ES-I3 (cell line): Measurements from ENCODE around the gene FAT3.

ENCODE experiments used
- H3K36me3 ChIP-seq: 2 replicates; pipeline ENCODE4 v1.6.1; 2013; ENCODE audit warnings: mild to moderate bottlenecking, low read length, control low read depth, moderate library complexity; ENCODE audit not compliant: insufficient read depth
- H3K4me1 ChIP-seq: 2 replicates; pipeline ENCODE4 v1.6.1; 2013; ENCODE audit warnings: mild to moderate bottlenecking, control low read depth, low read length; ENCODE audit not compliant: insufficient read depth
- H3K9ac ChIP-seq: 2 replicates; pipeline ENCODE4 v1.6.1; 2013; ENCODE audit warnings: low read depth, mild to moderate bottlenecking, low read length, moderate library complexity
- H3K9me3 ChIP-seq: 2 replicates; pipeline ENCODE4 v1.6.1; 2013; ENCODE audit warnings: mild to moderate bottlenecking, low read length, moderate library complexity; ENCODE audit not compliant: control insufficient read depth, insufficient read depth

The FAT3 gene

DNA sequence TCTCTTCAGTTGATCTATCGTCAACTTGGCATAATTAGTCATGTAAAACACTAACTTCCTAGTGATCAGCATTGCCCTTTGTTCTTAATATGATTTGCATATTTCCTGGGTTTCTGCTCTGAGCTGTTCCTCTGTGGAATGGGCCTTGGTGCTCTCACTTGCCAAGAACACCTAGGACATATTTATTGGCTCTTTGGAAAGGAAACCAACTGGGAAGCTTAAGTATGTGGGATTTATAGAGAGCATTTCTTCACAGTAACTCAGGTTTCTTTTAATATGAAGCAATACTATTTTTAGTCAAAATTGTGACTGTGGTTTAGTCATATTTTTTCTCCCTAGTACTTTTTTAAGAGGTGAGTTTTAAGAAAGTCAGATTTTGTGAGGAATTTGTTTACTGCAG, 28.8 kb downstream of the FAT3 start:
- Histone ChIP-seq H3K36me3 (no peaks in the 10 kb centered on the region), H3K9me3 (no peaks in the 10 kb centered on the region), H3K9ac (no peak overlapping the region), H3K4me1 (peaks cover 23% of the 10 kb centered on the region)

DNA sequence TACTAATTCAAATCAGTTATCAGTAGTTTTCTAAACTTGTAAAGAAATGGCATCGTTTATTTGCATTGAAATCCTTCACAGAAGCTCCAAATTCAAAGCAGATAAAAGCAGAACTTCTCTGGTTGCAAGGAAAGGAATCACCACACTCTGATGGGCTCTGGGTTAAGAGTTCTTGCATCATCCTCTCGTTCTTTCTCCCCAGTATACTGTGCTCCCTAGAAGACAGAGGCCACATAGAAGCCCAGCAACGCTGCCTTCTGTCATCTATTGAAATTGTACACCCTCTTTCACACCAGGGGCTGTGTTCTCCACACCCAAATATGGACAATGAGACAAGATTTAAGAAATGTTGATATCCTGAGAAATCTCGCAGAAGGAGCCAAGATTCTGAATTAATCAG, 29.3 kb downstream of the FAT3 start:
- Histone ChIP-seq H3K9ac (no peak overlapping the region), H3K4me1 (peaks cover 23% of the 10 kb centered on the region), H3K9me3 (no peaks in the 10 kb centered on the region), H3K36me3 (no peaks in the 10 kb centered on the region)

DNA sequence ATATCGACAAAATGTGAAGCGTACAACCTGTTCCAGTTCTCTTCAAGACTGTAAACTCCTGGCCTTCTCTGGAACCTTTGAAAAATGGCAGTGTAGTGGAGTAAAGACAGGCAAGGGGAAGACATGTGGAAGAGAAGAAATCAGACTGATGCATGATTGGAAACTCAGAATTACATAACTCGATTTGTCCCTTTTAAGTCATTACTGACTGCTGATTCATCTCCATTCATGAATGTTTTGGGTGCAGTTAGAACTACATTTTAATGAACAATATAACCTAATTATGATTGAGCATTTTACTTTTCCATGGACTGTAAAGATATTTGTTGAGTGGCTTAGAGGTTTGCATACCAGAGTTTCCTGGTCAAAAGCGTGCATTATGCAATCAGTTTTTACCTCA, 32.9 kb downstream of the FAT3 start:
- Histone ChIP-seq H3K9me3 (no peaks in the 10 kb centered on the region), H3K4me1 (peaks cover 16% of the 10 kb centered on the region), H3K36me3 (no peaks in the 10 kb centered on the region), H3K9ac (no peak overlapping the region)

DNA sequence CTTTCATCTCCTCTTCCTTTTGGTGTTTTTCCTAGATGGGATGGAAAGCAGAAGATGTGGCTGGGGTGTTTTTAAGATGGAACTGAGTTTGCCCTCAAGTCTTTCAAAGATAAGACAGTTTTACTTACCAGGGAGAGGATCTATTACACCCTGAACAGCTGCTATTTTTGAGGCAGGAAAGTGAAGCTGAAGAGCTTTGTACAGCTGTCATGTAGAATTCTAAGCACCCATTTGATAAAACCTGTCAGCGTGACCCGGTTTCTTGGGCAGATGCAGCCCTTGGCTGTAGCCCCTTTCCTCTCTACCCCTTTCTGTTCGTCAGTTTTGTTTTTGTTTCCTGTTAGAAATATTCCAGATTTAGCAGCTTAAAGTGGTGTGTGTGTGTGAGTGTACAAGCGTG, 35.2 kb downstream of the FAT3 start:
- Histone ChIP-seq H3K36me3 (no peaks in the 10 kb centered on the region), H3K9ac (no peak overlapping the region), H3K9me3 (no peaks in the 10 kb centered on the region), H3K4me1 (no peaks in the 10 kb centered on the region; the same call in 1 of the 2 replicates)

DNA sequence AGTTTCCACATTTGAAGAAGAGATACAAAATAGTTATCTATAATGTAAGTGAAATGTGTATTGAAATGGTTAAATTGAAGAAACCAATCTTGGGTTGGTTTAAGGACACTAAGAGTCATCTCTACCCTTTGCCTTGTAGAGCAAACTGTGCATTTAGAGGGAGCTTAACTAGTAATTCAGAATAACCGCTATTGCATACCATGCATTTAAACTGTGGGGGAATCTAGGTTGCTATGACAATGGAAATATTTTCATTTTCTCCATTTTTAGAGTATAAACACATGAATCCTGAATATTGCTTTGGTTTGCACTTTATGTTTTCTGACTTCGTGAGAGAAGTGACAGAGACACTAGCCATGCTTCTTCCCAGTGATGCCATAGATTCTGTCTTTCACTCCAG, 39.7 kb downstream of the FAT3 start:
- H3K9me3 ChIP-seq: no peaks in the 10 kb centered on the region
- peaks cover 27% of the 10 kb centered on the region for H3K4me1 ChIP-seq
- H3K9ac ChIP-seq: no peak overlapping the region
- no peaks in the 10 kb centered on the region for H3K36me3 ChIP-seq

DNA sequence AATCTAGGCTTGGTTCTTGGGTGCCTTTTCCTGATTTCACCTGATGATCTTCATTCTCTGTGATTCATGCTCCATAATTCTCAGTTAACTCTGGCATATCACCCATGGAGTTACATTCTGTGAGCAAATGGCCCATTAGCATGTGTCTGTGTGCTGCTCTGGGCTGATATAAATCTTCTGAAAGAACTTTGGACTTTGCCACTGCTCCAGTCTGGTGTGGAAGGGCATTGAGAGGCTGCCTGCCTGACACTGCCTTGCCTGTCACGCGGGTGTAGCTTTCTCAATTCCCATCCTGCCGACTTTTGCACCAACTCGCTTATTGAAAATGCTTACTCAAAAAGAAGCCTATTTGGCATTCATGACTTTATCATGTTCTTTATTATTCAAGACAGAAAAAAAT, 42.2 kb downstream of the FAT3 start:
- Histone ChIP-seq H3K9me3 (no peaks in the 10 kb centered on the region), H3K9ac (no peak overlapping the region), H3K36me3 (no peaks in the 10 kb centered on the region), H3K4me1 (peaks cover 33% of the 10 kb centered on the region)

DNA sequence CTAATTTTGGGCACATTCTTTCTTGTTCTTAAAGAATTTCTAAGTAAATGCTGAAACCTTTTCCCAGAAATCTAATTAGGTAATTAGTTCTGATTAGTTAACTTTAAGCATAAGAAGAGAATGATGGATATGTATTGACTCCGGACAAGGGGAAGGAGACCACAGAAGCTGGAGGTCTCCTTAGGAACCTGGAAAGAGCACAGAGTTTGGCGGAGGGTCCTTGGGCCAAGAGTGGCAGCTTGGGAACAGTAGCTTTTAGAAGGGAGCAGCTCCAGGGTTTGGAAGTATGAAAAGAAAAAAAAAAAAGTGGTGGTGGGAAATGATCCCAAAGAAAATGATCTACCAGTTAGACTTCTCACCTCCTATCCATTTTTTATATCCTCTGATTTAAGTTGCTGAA, 42.7 kb downstream of the FAT3 start:
- Histone ChIP-seq H3K9me3 (no peaks in the 10 kb centered on the region), H3K36me3 (no peaks in the 10 kb centered on the region), H3K4me1 (peaks cover 33% of the 10 kb centered on the region), H3K9ac (no peak overlapping the region)

DNA sequence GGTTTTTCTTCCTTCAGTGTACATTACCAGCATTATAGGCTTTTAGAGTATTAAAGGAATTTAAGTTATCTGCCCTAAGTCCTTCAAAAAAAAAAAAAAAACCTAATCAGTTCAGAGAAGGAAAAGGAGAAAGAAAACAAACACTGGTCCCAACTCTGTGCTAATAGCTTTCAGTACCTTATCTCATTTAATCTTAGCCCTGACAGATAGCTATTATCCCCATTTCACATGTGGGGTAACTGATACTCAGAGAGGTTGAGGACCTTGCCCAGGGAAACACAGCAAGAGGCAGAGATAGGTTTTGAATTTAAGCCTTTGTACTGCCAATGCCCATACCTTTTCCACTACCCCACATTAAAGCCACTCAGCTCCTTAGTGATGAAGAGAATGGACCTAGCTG, 43.4 kb downstream of the FAT3 start:
- Histone ChIP-seq H3K36me3 (no peaks in the 10 kb centered on the region), H3K9me3 (no peaks in the 10 kb centered on the region), H3K4me1 (peaks cover 33% of the 10 kb centered on the region), H3K9ac (no peak overlapping the region)

DNA sequence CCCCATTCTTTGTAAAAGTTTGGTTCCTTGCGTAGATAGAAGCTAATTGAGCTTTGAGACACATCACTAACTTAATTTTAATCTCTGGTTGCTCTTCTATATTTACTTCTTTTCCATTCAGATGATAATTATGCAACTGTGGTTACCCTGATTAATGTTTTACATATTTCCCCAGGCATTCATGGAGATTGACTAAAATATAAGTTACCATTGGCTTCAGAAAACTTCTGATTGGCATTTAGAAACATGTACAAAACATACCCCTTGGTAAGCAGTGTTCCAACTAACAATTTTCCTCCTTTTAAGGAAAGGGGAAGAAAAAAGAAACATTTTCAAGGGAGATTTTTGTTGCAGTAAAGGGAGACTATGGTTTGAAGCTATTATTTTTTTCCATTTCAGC, 43.9 kb downstream of the FAT3 start:
- Histone ChIP-seq H3K9ac (no peak overlapping the region), H3K36me3 (no peaks in the 10 kb centered on the region), H3K9me3 (no peaks in the 10 kb centered on the region), H3K4me1 (peaks cover 33% of the 10 kb centered on the region)

DNA sequence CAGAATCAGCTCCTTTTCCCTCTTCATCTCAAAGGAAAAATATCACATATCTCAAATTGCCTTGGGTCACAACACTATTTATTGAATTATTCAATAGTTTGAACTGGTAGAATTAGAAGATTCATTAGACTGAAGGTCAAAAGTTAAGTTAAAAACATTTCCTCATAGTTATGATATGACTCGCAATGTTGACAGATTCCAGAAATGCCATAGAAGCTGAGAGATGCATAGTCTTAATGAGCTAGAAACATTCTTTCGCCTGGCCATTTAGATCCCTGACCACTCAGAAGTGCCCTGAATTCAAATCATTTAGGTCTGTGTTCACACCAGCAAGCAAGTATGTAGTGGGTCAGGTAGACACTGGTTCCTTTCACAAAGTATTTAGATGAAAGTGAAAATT, 44.4 kb downstream of the FAT3 start:
- Histone ChIP-seq H3K4me1 (peaks cover 33% of the 10 kb centered on the region), H3K9ac (no peak overlapping the region), H3K9me3 (no peaks in the 10 kb centered on the region), H3K36me3 (no peaks in the 10 kb centered on the region)

DNA sequence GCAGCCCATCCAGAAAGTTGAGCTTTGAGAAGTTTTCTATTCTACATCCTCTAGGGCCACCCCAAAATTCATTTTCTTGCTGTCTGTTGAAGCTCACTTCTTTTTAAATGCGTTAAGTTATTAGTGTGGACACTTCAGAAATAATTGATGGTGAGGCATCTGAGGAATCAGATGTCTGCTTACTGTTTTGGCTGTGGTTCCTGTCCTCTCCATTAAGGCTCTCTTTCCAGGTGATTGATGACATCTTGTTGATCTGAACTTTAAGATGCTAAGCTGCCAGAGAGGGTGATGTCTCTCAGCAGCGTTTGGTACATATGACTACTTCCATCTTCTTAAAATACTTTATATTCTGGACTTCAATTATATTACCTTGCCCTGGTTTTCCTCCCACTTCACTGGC, 45.2 kb downstream of the FAT3 start:
- H3K9ac ChIP-seq: no peak overlapping the region
- no peaks in the 10 kb centered on the region for H3K36me3 ChIP-seq
- peaks cover 33% of the 10 kb centered on the region for H3K4me1 ChIP-seq
- no peaks in the 10 kb centered on the region for H3K9me3 ChIP-seq

DNA sequence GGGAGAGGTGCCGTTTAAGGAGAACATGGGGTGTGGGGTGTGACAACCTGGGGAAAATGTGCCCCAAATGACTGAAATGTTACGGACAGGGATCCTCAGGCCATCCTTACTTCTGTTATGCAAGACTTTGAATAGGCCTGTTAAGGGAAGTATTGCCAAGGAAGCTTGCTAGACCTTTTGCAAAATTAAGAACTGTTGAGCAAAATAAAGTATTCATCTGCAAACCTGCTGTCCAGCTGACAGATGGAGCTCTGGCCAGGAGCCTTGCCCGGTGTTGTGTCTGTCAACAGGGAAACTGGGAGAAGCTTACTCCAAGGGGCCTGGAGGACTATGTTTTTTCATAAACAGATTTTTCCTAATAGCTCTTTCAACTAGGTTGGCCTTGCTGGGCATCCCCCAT, 48.0 kb downstream of the FAT3 start:
- no peaks in the 10 kb centered on the region for H3K9me3 ChIP-seq
- H3K4me1 ChIP-seq: peaks cover 20% of the 10 kb centered on the region
- no peaks in the 10 kb centered on the region; the same call in 1 of the 2 replicates for H3K36me3 ChIP-seq
- H3K9ac ChIP-seq: no peak overlapping the region
